Measurements from ENCODE around the gene DHX8.

Gene DHX8

DNA sequence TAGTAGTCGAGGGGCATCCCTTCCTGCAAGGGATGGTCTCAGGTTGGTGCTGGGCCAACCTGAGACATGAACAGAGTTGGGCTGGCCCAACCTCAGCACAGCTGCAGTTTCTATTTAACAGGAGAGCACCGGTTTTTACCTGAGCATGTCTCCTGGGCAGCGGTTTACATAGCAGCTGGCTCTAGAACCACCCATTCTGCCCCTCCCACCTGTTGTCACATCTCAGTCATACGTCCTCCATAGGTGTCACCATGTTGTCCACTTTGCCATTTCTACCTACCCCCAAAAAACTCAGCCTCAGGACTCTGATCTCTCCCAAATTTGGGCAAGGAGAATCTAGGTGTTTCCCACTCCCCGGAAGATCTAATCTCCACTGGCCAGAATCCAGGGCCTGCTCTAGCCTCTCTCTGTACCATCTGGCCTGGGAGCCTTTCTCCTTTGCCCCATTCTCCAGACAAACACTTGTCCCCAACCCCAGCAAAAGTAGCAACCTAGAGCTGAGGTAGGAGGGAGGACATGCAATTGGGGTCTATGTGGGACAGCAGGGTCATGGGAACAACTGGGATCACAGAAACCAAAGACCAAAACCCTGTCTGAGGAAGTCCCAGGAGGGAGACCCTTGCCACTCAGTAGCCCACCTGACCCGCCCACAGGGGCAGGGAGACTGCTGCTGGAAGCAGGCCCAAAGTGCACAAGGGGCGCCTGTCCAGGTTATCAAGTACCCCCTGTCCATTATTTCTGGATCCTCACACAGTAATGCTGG lies 43.3 kb downstream of the DHX8 start:
- DNase-seq, result no peak

DNA sequence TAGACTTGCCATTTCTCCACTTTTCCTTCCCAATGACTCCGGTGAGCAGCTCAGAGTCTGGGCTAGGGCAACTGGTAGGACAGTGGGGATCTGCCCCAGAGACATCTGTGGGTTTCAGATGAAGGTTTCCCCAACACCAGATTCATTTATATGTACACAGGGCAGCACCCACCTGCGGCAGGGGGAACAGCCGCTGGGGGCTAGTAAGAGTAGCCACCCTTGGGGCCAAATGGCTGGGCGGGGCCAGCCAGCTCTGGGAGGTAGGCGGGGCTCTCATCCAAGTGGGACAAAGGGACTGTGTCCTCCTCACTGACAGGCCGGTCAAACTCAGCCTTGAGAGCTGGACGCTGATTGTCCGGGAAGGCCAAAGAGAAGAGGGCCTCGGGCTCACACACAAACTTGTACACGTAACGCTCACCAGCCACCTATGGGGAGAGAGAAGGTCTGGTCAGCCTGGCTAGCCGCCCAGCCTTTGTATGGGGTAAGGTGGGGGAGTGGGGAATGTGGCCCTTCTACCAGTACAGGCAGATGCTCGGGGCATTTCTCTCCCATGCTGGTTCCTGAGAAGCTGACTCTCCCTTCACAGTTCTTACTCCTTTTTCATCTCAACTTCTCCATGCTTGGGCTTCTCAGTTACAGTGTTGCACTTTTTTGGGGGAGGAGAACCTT lies 44.7 kb downstream of the DHX8 start:
- no peak for DNase-seq

DNA sequence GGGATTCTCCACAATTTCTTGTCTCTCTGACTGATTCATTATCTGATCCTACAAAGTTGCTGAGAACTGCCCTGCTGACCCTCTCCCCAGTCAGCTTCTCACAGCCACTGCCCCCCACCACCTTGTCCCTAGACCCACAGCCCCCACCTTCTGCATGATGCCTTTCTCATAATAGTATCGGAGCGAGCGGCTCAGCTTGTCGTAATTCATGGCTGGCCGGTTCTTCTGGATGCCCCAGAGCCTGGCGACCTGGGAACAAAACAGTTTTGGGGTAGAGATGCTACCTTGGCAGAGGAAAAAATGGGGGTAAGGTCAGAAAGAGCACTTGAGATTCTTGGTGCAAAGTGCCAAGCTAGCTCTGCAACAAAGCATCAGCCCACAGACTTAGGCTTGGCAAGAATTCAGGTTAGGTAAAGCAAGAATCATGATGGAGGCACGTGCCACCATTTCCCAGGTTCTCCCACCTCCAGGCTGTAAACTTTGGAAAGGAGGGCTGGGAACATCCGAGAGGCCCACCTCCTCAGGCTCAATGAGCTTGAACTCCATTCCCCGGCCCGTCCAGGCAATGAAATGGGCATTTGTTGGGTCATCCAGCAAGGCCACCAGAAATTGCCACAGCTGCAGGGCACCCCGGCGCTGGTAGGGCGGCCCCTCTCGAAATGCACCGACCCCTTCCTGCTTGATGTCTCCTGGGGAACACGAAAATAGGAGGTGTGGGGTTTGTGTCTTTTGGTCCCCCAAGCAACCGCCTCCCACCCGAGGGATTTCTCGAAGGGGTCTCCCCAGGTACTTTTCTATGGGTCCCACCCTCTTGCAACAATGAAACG lies 45.4 kb downstream of the DHX8 start:
- DNase-seq, result no peak

GRCh38 chr17:43529947-43530287 lies 46.1 kb downstream of the DHX8 start:
- no peak for DNase-seq

- DNase-seq, result peak; percentile 96
Measured at GRCh38 chr17:43530288-43531081, 46.7 kb downstream of the DHX8 start.

- no peak for DNase-seq
Measured at GRCh38 chr17:43531082-43531378, 47.3 kb downstream of the DHX8 start.

- no peak for DNase-seq
Measured at GRCh38 chr17:43531955-43532354, 48.2 kb downstream of the DHX8 start.

GRCh38 chr17:43532581-43532980 lies 48.8 kb downstream of the DHX8 start:
- DNase-seq, result no peak

GRCh38 chr17:43533699-43534098 lies 49.9 kb downstream of the DHX8 start:
- DNase-seq, result no peak

DNA sequence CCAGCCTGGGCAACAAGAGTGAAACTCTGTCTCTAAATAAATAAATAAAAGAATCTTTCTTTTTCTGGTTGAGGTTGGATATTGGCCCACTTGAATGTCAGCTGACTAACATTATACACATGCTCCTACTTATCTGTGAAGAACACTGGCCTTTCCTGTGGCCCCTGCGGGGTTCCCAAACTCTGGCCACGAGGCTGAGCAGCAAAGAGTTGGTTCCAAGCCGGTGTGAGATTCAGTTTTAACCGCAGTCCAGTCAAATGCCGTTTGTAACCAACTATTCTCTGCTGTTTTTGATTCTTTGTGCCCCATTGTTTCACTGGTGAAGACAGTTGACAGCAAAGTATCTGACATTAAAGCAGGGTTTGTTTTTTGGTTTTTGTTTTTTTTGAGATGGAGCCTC lies 51.1 kb downstream of the DHX8 start:
- DNase-seq, result no peak

DNA sequence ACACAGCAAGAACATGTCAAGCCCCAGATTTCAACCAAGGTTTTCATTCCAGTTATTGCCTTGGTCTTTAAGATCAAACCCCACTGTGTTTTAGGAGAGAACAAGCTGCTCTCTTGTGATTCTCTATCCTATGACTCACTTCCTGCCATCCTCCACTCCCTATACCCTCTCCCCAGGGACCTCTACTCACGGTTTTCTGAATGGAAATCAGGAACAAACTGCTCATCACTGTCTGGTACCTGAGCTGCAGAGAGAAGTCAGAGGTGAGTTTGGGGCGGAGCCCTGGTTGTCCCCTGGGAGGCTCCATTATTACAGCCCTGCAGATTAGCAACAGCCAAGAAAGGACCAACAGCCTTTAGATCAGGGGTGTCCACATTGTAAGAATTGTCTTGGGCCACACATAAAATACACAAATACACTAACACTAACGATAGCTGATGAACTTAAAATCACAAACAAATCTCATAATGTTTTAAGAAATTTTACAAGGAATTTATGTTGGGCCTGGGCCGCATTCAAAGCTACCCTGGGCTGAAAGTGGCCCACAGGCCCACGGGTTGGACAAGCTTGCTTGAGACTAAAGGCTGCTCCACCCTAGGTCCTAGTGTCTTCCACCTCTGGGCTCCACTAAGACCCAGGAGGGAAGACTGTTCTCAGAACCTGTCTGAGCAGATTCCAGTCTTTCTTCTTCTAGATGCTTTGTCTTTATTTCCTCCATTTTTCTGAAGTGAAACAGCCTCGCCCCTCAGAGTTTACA lies 52.6 kb downstream of the DHX8 start:
- DNase-seq, result peak; percentile 77

DNA sequence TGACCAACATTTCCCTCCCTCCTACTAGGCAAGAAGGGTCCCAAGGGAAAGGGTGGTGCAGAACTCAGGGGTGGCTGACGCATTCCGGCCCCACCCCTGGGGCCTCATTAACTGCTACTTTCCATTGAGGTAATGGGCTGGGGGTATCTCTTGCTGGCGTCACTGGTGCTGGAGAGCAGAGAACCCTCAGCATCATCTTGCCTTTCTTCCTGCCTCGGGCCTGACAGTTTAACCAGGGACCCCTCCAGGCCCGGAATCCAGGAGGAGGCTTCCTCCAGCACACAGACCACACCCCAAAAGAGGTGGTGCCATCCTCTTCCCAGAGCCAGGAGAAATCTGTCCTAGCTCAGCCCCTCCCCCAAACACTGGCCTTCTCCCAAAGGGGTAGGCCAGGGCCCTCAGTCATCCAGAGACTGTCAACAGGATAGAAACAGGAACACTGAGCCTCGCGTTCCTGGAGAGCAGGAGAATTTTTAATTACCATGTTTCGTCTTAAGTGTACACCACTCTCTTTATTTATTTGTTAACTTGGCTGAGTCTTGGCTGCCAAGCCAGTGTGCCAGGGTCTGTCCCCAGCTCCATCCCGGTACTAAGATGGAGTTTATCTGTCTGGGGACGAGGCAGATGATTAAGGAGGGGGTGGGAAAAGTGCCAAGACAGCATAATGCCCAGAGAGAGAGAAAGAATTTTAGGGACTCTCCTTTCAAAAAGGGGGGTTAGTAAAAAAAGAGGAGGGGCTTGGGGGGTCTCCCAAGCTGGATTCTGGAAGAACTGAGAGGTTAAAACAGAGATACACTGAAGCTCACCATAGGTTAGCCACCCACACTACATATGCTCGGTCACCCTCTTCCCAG lies 57.3 kb downstream of the DHX8 start:
- DNase-seq, result peak; percentile 33

- DNase-seq, result no peak
Measured at GRCh38 chr17:43542859-43543258, 59.1 kb downstream of the DHX8 start.

DNA sequence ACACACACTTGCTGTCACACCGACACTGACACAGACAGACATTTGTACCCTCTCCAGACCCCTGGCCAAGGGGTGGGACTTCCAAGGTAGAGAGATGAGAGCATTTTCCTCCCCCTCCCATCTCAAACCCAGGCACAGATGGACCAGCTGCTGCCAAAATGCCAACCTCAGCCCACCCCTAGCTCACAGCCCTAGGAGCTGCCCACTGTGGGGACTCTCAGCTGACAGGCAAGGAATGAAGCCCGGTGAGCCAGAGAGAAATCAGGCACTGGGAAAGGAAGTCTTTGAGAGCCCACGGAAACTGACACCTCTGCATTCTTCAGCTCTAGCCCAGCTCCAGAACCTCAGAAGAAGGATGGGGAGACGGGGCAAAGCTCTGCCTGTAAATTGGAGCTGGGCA lies 59.5 kb downstream of the DHX8 start:
- DNase-seq, result no peak

- DNase-seq, result no peak
Measured at GRCh38 chr17:43543771-43544575, 60.2 kb downstream of the DHX8 start.

DNA sequence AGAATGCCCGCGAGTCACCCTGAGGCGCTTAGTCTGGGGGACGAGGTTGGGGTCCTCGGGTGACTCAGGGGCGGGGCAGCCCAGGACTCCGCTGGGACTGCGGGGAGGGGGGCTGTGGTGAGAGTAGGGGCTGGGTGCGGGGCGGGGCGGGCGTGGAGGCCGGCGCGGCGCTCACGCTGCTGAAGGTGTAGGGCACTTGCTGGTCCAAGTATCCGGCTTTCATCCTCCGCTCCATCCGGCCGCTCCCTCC lies 61.5 kb downstream of the DHX8 start:
- peak; percentile 9 for DNase-seq

GRCh38 chr17:43546319-43547188 lies 62.8 kb downstream of the DHX8 start, which contains the start of gene ETV4:
Gene ETV4 (minus strand): TSS chr17:43546340. CDS start chr17:43545617, 723 bp downstream.
- peak; percentile 93 for DNase-seq

GRCh38 chr17:43547189-43547550 lies 63.4 kb downstream of the DHX8 start:
- no peak for DNase-seq

DNA sequence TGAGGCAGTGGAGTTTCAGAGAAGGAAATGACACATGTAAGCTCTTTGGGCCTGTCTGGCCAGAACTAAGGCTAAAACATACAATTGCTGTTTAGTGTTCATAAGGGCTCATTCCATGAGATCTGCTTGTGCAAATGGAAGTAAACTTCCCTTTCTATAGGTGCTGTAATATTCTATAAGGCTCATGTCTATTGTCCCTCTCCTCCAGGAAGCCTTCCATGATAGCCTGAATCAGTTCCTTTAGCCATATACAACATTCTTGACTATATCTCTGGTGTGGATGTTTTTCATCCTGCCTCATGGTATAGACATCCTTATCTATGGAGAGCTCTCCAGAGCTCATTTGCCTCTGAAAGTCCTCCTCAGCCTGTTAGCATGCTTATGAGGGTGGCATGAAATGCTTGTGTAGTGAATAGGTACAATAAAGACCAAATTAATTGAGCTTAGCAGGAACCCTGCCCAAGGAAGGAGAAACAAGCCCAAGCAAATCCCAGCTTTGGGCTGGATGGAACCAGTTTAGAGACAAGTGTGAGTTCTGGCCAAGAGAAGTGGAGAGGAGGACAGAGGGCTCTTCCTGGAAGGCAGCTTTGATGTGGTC lies 64.0 kb downstream of the DHX8 start:
- no peak for DNase-seq
